HL-60 (cell line): Measurements from ENCODE around the gene CHRDL2.

Experiments used
- DNase-seq, 2 experiments: peaks; one replicate each; pipeline ENCODE4 v3.0.0-alpha.2; 2010 to 2020; ENCODE audit warnings: low read depth in 1 of 2, low spot score in 1 of 2
- H3K27ac ChIP-seq: fragments of 250-450 bp; sonication (Bioruptor Pico); replicated peaks from 2 replicates; pipeline ENCODE4 v1.5.1; 2020; ENCODE audit warnings: mild to moderate bottlenecking, moderate library complexity
- H3K27me3 ChIP-seq: fragments of 250-450 bp; sonication (Bioruptor Pico); 2 replicates; pipeline ENCODE4 v1.5.1; 2021; ENCODE audit warnings: mild to moderate bottlenecking, moderate library complexity; ENCODE audit not compliant: insufficient read depth, poor library complexity, severe bottlenecking
- H3K4me3 ChIP-seq: replicated peaks from 2 replicates; pipeline ENCODE4 v1.5.1; 2011; ENCODE audit warnings: mild to moderate bottlenecking, control low read depth, low read length; ENCODE audit not compliant: insufficient read depth
- CTCF ChIP-seq: IDR thresholded peaks from one replicate; pipeline ENCODE4 v1.5.1; 2011; ENCODE audit warnings: low read length, control low read depth, inconsistent platforms; ENCODE audit not compliant: insufficient read depth
- GABPA ChIP-seq: IDR thresholded peaks from 2 replicates; pipeline ENCODE4 v1.6.1; 2012; ENCODE audit warnings: low read depth
- POLR2AphosphoS5 ChIP-seq: IDR thresholded peaks from 2 replicates; pipeline ENCODE4 v1.6.1; 2012; ENCODE audit warnings: low read depth
- REST ChIP-seq: IDR thresholded peaks from 2 replicates; pipeline ENCODE4 v1.6.1; 2012; ENCODE audit warnings: low read depth; ENCODE audit not compliant: insufficient replicate concordance
- SPI1 ChIP-seq: IDR thresholded peaks from 2 replicates; pipeline ENCODE4 v1.6.1; 2012; ENCODE audit warnings: low read depth, mild to moderate bottlenecking, borderline replicate concordance

Gene CHRDL2

GRCh38 chr11:74693531-74693930, 37.7 kb downstream of the CHRDL2 start:
- Histone ChIP-seq H3K27me3 (peaks cover 2% of the 10 kb centered on the region), H3K27ac (no peak overlapping the region), H3K4me3 (no peak overlapping the region)
- TF ChIP-seq POLR2AphosphoS5, result no peak
- TF ChIP-seq GABPA, result no peak
- no peak for TF ChIP-seq REST
- TF ChIP-seq SPI1, result no peak
- no peak for TF ChIP-seq CTCF
- no peak for DNase-seq

GRCh38 chr11:74691755-74692154, 39.5 kb downstream of the CHRDL2 start:
- no peak for TF ChIP-seq REST
- no peak for TF ChIP-seq GABPA
- TF ChIP-seq CTCF, result no peak
- TF ChIP-seq POLR2AphosphoS5, result no peak
- TF ChIP-seq SPI1, result no peak
- Histone ChIP-seq H3K27ac (no peak overlapping the region), H3K27me3 (peaks cover 2% of the 10 kb centered on the region), H3K4me3 (no peak overlapping the region)
- DNase-seq, result no peak

GRCh38 chr11:74689666-74690065, 41.6 kb downstream of the CHRDL2 start:
- Histone ChIP-seq H3K27ac (no peak overlapping the region), H3K27me3 (peaks cover 2% of the 10 kb centered on the region), H3K4me3 (no peak overlapping the region)
- no peak for TF ChIP-seq POLR2AphosphoS5
- no peak for TF ChIP-seq GABPA
- TF ChIP-seq CTCF, result no peak
- TF ChIP-seq SPI1, result no peak
- TF ChIP-seq REST, result no peak
- DNase-seq, result no peak
